H9 (cell line): ENCODE measurements around the gene THAP4. TPM values are rescaled to one million over a fixed set of nuclear protein-coding genes. Genes with fewer than 3 reads are reported as not detected.

Experiments
- DNase-seq: peaks from one replicate; pipeline ENCODE4 v3.0.0-alpha.2; 2017
- H2AFZ ChIP-seq: one replicate; pipeline ENCODE4 v1.6.1; 2013; ENCODE audit warnings: mild to moderate bottlenecking, low read length, control low read depth, moderate library complexity
- H2AK5ac ChIP-seq: 2 replicates; pipeline ENCODE4 v1.6.1; 2013; ENCODE audit warnings: low read length, control low read depth, mixed read lengths; ENCODE audit not compliant: insufficient read length
- H2BK120ac ChIP-seq: one replicate; pipeline ENCODE4 v1.6.1; 2013; ENCODE audit warnings: low read depth, mild to moderate bottlenecking, low read length, control low read depth, inconsistent platforms; ENCODE audit not compliant: poor library complexity, severe bottlenecking
- H2BK12ac ChIP-seq: 2 replicates; pipeline ENCODE4 v1.6.1; 2013; ENCODE audit warnings: low read length, control low read depth, mixed read lengths, low read depth; ENCODE audit not compliant: insufficient read length
- H2BK15ac ChIP-seq: 2 replicates; pipeline ENCODE4 v1.6.1; 2013; ENCODE audit warnings: low read depth, low read length, control low read depth
- H2BK20ac ChIP-seq: one replicate; pipeline ENCODE4 v1.6.1; 2013; ENCODE audit warnings: low read depth, mild to moderate bottlenecking, low read length, control low read depth, inconsistent platforms; ENCODE audit not compliant: poor library complexity, severe bottlenecking
- H2BK5ac ChIP-seq: 2 replicates; pipeline ENCODE4 v1.6.1; 2013; ENCODE audit warnings: low read length, control low read depth, mixed read lengths; ENCODE audit not compliant: insufficient read length
- H3K14ac ChIP-seq: 2 replicates; pipeline ENCODE4 v1.6.1; 2013; ENCODE audit warnings: low read length, control low read depth; ENCODE audit not compliant: insufficient read depth
- H3K18ac ChIP-seq: 2 replicates; pipeline ENCODE4 v1.6.1; 2013; ENCODE audit warnings: low read depth, mild to moderate bottlenecking, mixed read lengths, low read length, control low read depth; ENCODE audit not compliant: insufficient read length
- H3K23ac ChIP-seq: 2 replicates; pipeline ENCODE4 v1.6.1; 2013; ENCODE audit warnings: low read length, control low read depth, mixed read lengths, low read depth; ENCODE audit not compliant: insufficient read length
- H3K23me2 ChIP-seq: 2 replicates; pipeline ENCODE4 v1.6.1; 2013; ENCODE audit warnings: low read depth, mild to moderate bottlenecking, mixed read lengths, low read length, control low read depth; ENCODE audit not compliant: insufficient read length, poor library complexity, severe bottlenecking
- H3K27ac ChIP-seq: 2 replicates; pipeline ENCODE4 v1.5.1; 2013; ENCODE audit warnings: low read length, control low read depth, mixed read lengths, low read depth; ENCODE audit not compliant: insufficient read length
- H3K27me3 ChIP-seq: 2 replicates; pipeline ENCODE4 v1.6.1; 2013; ENCODE audit warnings: low read length, control low read depth, inconsistent platforms; ENCODE audit not compliant: insufficient read depth
- H3K4ac ChIP-seq: 2 replicates; pipeline ENCODE4 v1.6.1; 2013; ENCODE audit warnings: low read depth, mild to moderate bottlenecking, control low read depth, inconsistent platforms, low read length, moderate library complexity
- H3K4me1 ChIP-seq: 2 replicates; pipeline ENCODE4 v1.6.1; 2013; ENCODE audit warnings: low read length, control low read depth, inconsistent platforms; ENCODE audit not compliant: insufficient read depth
- H3K4me2 ChIP-seq: 2 replicates; pipeline ENCODE4 v1.6.1; 2013; ENCODE audit warnings: low read length, control low read depth, mixed read lengths; ENCODE audit not compliant: insufficient read length, insufficient read depth
- H3K56ac ChIP-seq: 2 replicates; pipeline ENCODE4 v1.6.1; 2013; ENCODE audit warnings: low read depth, mild to moderate bottlenecking, mixed read lengths, low read length, control low read depth; ENCODE audit not compliant: insufficient read length
- H3K79me1 ChIP-seq: 2 replicates; pipeline ENCODE4 v1.6.1; 2013; ENCODE audit warnings: low read depth, mild to moderate bottlenecking, moderate library complexity, low read length, control low read depth, inconsistent platforms; ENCODE audit not compliant: insufficient read depth, poor library complexity, severe bottlenecking
- H3K79me2 ChIP-seq: 2 replicates; pipeline ENCODE4 v1.6.1; 2013; ENCODE audit warnings: low read length, control low read depth, inconsistent platforms; ENCODE audit not compliant: insufficient read depth
- H3K9ac ChIP-seq: 2 replicates; pipeline ENCODE4 v1.6.1; 2013; ENCODE audit warnings: low read length, control low read depth, mixed read lengths; ENCODE audit not compliant: insufficient read length; ENCODE audit errors: extremely low read depth
- H3K9me3 ChIP-seq: one replicate; pipeline ENCODE4 v1.6.1; 2013; ENCODE audit warnings: low read depth, low read length, inconsistent platforms; ENCODE audit not compliant: control insufficient read depth
- H3T11ph ChIP-seq: one replicate; pipeline ENCODE4 v1.6.1; 2013; ENCODE audit warnings: mild to moderate bottlenecking, low read length, control low read depth, inconsistent platforms
- H4K20me1 ChIP-seq: one replicate; pipeline ENCODE4 v1.6.1; 2013; ENCODE audit not compliant: control insufficient read depth, insufficient read length, insufficient read depth
- H4K5ac ChIP-seq: 2 replicates; pipeline ENCODE4 v1.6.1; 2013; ENCODE audit warnings: low read depth, mild to moderate bottlenecking, mixed read lengths, low read length, control low read depth; ENCODE audit not compliant: insufficient read length
- H4K8ac ChIP-seq: replicated peaks from 2 replicates; pipeline ENCODE4 v1.6.1; 2013; ENCODE audit warnings: low read length, control low read depth, mixed read lengths, low read depth; ENCODE audit not compliant: insufficient read length
- H4K91ac ChIP-seq: 2 replicates; pipeline ENCODE4 v1.6.1; 2013; ENCODE audit warnings: low read depth, mild to moderate bottlenecking, moderate library complexity, mixed read lengths, low read length, control low read depth; ENCODE audit not compliant: insufficient read length
- H3K27ac Mint-ChIP-seq, 3 experiments: 2 replicates in 2 of 3; 3 replicates in 1 of 3; pipeline ENCODE4 v1.8.0; 2020 to 2021; ENCODE audit warnings: mixed read lengths in 3 of 3, mild to moderate bottlenecking in 1 of 3, moderate library complexity in 1 of 3
- H3K27me3 Mint-ChIP-seq: 2 replicates; pipeline ENCODE4 v1.8.0; 2021; ENCODE audit warnings: low read depth, mild to moderate bottlenecking, moderate library complexity, mixed read lengths
- H3K36me3 Mint-ChIP-seq, 3 experiments: 2 replicates in 2 of 3; 3 replicates in 1 of 3; pipeline ENCODE4 v1.8.0; 2020 to 2021; ENCODE audit warnings: low read depth in 3 of 3, mixed read lengths in 3 of 3; ENCODE audit not compliant: insufficient read depth in 1 of 3
- H3K4me1 Mint-ChIP-seq, 2 experiments: 2 replicates each; pipeline ENCODE4 v1.8.0; 2020; ENCODE audit warnings: mixed read lengths in 2 of 2
- H3K4me3 Mint-ChIP-seq, 2 experiments: 2 replicates in 1 of 2; 3 replicates in 1 of 2; pipeline ENCODE4 v1.8.0; 2020 to 2021; ENCODE audit warnings: mild to moderate bottlenecking in 2 of 2, mixed read lengths in 2 of 2, moderate library complexity in 1 of 2
- H3K9me3 Mint-ChIP-seq, 2 experiments: 2 replicates in 1 of 2; 3 replicates in 1 of 2; pipeline ENCODE4 v1.8.0; 2020; ENCODE audit warnings: mild to moderate bottlenecking in 2 of 2, mixed read lengths in 2 of 2, moderate library complexity in 1 of 2
- CTCF ChIP-seq: fragments of 200-600 bp; sonication (generic); conservative IDR thresholded peaks from 3 replicates; pipeline ENCODE4 v1.8.0; 2021; ENCODE audit warnings: antibody characterized with exemption, mild to moderate bottlenecking
- WGBS: extraction: QIAGEN DNeasy Blood & Tissue Kit; methylation state at CpG from one replicate; pipeline ENCODE4 v1.1.7; 2013; ENCODE audit warnings: missing lambda C conversion rate, low lambda C conversion rate, mixed read lengths; ENCODE audit not compliant: insufficient read length; ENCODE audit errors: extremely low coverage; 5-methylcytosine and 5-hydroxymethylcytosine counted together
- total RNA-seq: library from RNA; stranded (reverse); gene quantifications from 2 replicates; pipeline ENCODE4 v1.2.1, GENCODE V29; 2021

THAP4 gene
- total RNA-seq, 1 experiment from 2014 or later, result 70.6 TPM

GRCh38 chr2:241553512-241553830, 83.5 kb downstream of the THAP4 start:
- no peak overlapping the region; the same call in 1 of the 2 replicates for H3K14ac ChIP-seq
- Mint-ChIP-seq H3K4me1 (peaks cover 17 to 22% of the 10 kb centered on the region in 2 experiments), H3K9me3 (peaks cover 0 to 3% of the 10 kb centered on the region in 2 experiments; a peak in 2 of 5 replicates), H3K27me3 (peaks cover 3% of the 10 kb centered on the region), H3K36me3 (peaks cover 0 to 4% (median 3%) of the 10 kb centered on the region in 3 experiments; a peak in 3 of 7 replicates), H3K27ac (no peak overlapping the region), H3K4me3 (no peak overlapping the region; a peak in 1 of 5 replicates)
- TF ChIP-seq CTCF, result no peak
- H3K9me3 ChIP-seq, result no peaks in the 10 kb centered on the region
- H3K4me2 ChIP-seq, result no peak overlapping the region
- no peak overlapping the region for H4K5ac ChIP-seq
- no peaks in the 10 kb centered on the region for H4K20me1 ChIP-seq
- no peak overlapping the region for H2BK15ac ChIP-seq
- H3K18ac ChIP-seq, result no peak overlapping the region
- H2AFZ ChIP-seq, result no peak overlapping the region
- H4K8ac ChIP-seq, result no peak overlapping the region
- no peak overlapping the region for H3K4ac ChIP-seq
- H2AK5ac ChIP-seq, result no peak overlapping the region
- no peaks in the 10 kb centered on the region for H3K79me1 ChIP-seq
- H4K91ac ChIP-seq, result no peak overlapping the region
- H3T11ph ChIP-seq, result no peak overlapping the region
- H3K56ac ChIP-seq, result no peak overlapping the region
- DNase-seq, result no peak
- no peak overlapping the region for H3K23ac ChIP-seq
- no peak overlapping the region for H3K9ac ChIP-seq
- no peak overlapping the region for H2BK120ac ChIP-seq
- no peaks in the 10 kb centered on the region for H3K23me2 ChIP-seq
- no peak overlapping the region for H2BK5ac ChIP-seq
- H3K4me1 ChIP-seq, result peaks cover 5% of the 10 kb centered on the region; the same call in 1 of the 2 replicates
- no peaks in the 10 kb centered on the region for H3K27me3 ChIP-seq
- H2BK12ac ChIP-seq, result no peak overlapping the region
- no peak overlapping the region for H3K27ac ChIP-seq
- no CpG with 5 or more reads among the region's 12 CpGs for WGBS
- no peak overlapping the region for H2BK20ac ChIP-seq
- no peaks in the 10 kb centered on the region for H3K79me2 ChIP-seq
